NCI-H128 (cell line): ENCODE measurements around the gene TULP1.

Source experiments
- DNase-seq: peaks from one replicate; lab custom pipeline; 2025; ENCODE audit not compliant: unreplicated experiment; lab: John Stamatoyannopoulos, UW

TULP1 gene

DNA sequence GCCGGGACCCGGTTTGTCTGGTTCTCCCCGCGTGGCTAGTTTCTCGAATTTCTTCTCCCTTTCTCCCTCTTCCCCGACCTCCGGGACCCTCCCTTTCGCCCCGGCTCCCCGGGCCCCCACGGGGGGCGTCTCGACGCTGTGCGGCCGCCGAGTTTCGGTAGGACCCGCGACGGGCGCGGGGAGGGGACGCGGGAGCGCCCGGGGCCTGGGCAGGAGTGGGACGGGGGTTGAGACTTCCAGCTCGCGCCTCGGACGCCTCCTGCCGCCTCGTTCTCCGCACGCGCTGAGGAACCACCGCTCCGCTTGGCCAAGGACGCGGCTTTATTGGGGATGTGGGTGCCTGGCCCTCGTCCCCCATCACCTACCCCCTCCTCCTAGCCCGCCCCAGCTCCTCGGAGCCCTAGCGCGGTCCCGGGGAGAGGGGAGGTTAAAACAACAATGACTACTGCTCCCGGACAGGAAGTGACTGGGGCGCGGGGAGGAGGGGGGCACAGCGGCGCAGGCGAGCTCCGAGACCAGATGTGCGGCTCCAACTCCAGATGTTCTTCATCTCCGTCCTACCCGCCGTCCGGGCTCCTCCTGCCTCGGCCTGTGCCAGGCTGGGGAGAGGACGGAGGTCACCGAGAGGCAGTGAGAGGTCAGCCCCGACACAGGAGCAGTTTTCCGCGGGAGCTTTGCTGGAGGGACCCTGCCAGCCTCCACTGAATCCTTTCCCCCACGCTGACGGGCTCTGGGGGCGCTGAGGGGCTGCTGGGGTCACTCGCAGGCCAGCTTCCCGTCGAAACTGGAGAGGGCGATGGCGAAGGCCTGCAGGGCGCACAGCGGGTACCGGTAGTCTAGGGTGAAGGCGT lies 14.9 kb downstream of the TULP1 start:
- DNase-seq = no peak

DNA sequence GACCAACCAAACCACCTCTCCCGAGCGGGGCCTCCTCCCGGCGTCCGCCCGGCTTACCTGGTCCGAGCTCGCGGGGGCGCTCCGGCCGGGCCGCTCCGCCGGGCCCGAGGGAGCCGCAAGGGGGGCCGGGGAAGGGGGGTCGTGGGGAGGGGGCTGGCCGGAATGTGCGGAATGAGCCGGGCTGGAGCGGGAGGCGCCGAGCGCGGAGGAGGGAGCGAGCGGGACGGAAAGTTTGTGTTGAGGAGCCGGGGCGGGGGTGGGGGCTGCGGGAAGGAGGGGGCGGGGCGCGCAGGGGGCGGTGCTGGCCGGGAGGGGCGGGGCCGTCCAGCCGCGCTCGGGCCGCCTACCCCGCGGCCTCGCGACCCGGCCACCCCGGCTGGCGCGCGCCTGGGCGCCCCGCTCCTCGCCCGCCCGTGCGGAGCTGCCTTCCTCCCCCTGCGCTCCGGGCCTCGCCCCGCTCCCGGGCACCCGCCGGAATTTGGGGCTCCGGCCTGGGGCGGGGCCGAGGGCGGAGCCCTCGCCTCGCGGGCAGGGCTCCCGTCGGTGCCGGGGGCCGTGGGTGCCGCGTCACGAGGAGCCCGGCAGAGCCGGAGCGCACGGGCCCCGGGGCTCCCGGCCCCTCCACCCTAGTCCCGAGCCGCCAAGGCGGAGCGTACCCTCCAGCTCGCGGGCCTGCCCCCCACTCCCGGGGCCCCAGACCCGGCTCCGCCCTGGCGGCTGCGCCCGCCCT lies 15.7 kb downstream of the TULP1 start, which contains the start of gene TEAD3:
Gene TEAD3, minus strand, starts transcription at position 239 of the 730 bp plus-strand sequence.
- no peak for DNase-seq

DNA sequence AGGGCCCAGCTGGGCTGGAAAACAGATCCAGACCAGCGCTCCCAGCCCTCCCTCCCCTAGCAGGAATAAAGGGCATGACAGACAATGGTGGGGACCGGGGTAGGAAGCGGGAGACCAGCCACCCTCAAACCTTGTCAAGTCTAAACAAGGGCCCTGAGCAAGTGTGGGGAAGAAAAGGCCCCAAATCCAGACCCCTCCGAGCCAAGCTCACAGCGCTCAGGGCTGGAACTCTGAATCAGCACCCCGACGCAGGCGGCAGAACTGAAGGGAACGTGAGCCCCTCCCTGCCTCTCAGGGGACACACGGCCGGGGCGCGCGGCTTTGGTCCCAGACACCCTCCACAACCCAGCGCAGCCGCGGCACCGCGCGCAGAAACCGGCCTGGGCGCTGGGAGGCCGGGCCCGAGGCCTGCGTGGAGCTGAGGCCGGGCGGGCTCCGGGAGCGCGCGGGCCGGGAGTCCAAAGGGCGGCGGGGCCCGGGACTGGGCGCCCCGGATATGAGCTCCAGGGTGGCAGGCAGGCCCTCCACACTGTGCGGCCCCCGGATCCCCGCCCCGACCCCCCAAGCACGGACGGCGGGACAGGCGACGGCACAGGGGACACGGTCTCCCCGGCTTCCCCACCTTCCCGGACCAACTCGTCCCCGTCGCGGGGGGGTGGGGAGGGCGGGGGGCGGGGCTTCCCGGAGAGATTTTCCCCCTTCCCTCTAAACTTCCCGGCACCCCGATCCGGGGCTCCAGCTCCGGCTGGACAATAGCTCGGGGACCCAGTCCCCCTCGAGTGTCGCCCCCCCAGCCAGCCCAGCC lies 16.5 kb downstream of the TULP1 start:
- DNase-seq = no peak

DNA sequence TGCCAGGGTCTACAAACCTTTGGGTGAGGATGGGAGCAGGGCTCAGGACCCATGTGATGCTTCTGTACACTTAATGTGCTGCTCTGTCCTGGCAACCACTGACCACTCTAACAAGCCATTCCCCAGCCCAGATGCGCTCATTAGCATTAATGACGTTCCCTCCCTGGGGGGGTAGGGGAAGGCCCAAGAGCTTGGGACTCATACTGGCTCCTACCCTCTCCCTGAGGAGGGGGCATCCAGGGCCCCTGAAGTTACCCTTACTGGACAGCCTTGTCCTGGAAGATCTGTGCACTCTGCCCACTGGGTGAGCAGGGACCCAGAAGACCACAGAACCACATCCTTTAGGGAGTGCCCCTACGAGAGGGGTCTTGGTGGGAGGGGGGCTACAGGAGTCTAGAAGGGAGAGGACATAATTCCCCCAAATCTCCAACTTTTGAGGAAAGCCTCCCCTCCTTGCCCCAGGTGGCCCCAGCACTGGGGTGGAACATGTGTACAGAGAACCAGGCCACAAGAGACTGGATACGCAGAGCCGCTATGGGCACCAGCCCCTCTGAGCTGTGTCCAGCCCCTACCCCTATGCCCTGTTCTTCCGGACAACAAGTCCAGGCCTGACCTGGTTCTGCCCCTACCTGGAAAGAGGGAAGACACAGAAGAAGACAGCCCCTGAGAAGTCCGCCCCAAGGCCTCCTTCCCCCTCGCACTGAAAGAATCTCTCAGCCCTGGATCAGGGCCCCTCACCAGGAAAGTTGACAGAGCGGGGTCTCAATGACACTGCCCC lies 17.2 kb downstream of the TULP1 start:
- no peak for DNase-seq

DNA sequence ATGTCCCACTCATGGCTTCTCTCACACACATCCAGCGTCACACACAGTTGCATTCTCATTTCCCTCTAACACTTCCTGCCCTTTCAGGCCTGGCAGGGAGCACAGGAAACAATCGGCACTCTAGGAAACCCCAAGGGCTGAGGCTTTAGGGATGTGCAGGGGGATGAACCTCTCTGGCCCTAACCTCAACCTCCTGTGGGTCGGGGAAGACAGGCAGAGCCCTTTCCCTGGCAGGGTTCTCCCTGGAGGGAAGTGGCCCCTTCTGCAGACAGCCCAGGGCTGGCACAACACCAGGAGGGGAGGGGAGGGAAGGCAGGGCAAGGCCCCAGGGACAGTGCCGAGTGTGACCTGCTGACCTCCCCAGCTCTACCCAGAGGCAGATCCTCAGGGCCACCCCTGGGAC lies 18.5 kb downstream of the TULP1 start:
- no peak for DNase-seq

DNA sequence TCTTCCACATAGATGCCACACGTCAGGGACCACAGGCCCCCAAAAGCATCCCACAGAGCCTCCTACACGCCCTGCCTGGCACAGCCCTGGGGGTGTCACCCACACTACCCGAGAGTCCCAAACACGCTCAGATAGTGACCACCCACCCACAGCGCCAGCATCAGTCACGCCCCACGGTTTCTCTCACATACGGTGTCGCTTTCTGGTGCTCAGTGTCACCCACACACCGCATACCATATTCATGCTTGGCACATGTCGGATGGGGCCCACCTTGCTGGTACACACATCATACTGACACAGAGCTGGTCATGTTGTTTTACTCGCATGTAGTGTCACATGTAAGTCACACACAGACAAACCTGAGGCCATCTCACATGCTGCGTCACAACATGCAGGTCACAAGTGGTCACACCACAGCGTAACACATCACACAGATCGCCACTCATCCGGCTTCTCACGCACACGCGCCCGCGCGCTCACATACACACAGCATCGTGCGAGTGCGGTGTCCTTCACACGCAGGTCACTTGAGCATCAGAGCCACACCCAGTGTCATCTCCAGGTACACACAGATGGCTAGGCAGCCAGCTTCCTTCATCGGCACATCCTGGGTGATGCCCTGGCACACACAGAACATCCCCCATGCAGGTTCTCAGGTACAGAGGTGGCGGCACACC lies 19.3 kb downstream of the TULP1 start:
- DNase-seq = no peak

DNA sequence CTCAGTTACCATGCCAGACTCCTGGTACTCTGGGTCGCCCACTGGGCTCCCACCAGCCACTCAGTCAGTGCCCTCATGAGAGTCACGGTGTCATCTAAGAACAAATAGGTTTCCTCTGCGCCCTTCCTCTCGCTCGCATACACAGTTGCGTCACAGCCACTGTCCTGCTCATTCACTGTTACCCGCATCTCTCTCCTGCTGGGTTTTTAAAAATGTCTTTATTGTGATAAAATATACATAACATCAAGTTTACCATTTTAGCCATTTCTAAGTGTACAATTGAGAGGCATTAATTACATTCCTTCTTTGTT lies 19.8 kb downstream of the TULP1 start:
- DNase-seq = no peak

DNA sequence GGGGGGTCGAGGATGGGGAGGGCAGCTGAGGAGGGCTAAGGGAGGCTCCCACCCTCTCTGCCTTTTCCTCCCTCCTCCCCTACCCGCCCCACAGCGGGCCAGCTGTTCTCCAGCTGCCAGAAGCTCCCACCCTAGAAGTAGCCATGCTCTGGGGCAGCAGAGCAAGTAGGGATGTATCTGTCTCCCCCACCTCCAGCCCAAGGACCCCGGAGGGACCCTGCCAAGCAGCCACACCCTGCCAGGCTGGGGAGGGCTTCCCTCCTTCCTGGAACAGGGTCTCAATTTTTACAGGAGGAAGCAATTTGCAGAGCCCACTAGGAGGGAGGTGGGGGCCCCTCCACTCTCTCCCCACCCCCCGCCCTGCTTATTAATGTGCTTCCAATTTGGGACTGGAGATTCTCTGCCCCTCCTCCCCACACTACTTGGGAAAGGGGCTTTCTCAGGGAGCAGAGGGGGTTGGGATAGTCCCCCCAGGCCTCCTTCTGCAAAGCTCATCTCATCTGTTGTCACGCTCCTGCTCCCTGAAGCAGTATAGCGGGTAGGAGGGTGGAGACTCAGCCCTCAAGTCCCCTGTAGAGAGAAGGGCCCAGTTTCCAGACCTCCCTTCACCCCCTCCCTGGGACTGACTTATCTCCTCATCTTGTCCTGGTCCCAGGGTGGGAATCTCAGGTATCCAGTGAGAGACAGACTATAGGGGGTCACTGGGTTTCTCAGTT lies 20.3 kb downstream of the TULP1 start:
- no peak for DNase-seq

DNA sequence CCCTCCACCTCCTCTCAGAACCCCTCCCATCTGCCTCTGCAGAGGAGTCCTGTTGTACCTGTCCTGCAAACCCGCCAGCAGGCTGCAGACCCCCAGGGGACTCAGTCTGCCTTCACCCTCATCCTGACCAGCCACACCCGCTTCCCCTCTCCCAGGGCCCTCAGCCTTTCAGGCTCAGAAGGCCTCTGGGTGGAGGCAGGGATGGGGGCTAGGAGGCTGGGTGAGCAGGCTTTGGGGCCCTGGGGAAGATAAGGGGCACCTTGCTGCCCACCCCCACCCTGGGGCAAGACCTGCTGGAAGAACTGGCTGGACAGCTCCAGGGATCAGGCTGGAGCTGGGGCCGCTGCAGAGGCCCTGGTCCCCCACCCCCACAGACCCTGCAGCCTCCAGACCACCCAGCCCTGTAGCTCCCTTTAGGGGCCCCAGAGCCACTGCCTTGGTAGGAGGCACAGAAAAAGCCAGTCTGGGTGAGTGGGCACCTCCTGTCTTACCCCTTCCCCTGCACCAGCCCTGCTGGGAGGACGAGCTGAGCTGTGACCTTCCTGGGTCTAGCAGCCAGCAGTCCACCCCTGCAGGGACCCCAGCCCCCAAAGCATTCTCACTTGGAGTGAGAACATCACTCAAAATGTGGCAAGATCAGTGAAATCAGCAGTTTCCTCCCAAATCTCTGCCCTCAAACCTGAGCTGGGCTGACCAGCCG lies 21.0 kb downstream of the TULP1 start:
- DNase-seq = no peak

DNA sequence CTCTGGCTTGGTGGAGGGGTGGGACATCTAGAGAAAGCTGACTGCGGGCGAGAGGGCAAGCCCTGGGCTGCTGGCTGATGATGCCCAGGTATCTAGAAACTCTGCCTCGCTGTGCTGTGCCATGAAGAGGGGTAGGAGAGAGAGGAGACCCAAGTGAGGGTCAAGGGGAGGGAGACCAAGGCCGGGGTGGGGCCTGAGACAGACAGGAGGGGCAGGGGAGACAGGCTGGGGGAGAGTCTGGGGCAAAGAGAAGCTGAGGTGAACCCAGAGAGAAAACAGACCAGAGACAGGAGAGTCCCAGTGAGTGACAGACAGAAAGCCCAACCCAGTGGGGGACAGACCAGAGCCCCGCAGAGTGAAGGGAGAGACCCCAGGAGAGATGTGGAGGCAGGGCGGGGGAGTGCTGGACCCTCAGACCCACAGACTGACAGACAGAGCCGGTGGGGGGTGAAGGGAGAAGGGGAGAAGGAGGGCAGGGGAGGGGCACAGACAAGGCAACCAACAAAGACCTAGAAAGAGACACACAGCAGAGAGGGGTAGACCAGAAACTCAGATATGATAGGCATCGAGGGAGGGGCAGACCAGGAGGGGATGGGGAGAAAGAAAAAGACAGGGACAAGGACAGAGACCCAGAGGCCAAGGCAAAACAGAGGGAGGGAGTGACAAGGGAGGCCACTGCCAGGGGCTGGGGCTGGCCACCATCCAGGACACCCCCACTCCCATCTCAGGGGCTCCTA lies 21.7 kb downstream of the TULP1 start:
- DNase-seq = no peak

DNA sequence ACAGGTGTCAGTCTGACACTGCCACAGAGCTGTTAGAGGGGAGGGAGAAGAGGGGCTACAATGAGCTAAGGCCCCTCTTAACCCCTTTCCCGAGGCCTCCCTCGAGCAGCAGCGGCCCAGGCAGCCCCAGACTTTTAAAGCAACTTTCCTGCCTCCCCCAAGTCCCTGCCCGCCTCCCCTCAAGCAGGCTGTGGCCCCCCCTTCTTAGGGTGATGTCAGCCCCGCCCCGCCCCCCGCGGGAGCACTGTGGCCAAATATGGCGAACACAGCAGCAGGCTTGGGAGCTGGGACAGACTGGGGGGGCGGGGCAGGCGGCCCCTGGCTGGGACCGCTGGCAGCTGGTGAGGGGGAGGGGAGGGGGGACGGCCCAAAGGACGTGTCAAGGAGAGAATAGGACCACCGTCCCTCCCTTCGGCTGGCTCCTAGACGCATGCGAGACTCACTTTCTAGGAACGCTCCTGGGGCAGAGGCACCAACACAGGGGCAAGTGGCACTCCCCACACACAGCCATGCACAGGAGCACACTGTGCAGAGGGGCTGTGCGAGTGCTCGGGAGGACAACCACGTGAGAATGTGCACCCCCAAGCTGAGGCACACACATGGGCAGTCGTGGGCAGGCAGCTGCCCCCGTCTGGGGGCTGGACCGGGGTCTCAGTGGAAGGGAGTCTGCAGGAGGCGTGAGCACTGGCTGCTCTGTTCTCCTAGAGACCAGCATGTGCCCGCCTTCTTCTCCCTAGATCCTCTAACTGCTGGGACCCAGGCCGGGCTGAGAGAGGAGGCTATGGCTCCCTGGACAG lies 22.5 kb downstream of the TULP1 start:
- no peak for DNase-seq

DNA sequence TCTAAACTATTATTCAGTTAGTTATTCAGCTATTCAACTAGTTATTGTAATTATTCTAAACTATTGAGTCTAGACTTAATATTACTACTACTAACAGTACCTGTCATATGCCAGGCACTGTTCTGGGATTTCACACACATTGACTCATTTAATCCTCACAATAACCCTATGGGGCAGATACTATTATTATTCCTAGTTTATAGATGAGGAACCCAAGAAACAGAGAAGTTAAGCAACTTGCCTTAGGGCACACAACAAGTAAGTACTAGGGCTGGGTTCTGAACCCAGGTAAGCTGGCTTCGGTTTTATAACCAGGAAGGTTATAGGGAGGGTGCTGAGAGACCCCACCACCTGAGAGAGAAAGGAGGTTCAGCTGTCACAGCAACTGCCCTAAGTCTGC lies 23.6 kb downstream of the TULP1 start:
- DNase-seq = no peak

DNA sequence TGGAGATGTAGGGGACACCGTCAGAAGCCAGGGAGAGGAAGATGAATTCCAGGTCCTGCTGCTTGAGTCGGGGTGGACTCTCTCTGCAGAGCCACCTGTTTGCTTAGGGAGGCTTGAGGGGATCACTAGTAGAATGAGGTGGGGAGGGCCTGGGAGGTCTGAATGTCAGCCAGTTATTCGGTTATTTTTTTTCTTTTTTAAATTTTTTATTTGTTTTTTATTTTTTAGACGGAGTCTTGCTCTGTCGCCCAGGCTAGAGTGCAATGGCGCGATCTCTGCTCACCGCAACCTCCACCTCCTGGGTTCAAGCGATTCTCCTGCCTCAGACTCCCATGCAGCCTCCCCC lies 24.2 kb downstream of the TULP1 start:
- no peak for DNase-seq

DNA sequence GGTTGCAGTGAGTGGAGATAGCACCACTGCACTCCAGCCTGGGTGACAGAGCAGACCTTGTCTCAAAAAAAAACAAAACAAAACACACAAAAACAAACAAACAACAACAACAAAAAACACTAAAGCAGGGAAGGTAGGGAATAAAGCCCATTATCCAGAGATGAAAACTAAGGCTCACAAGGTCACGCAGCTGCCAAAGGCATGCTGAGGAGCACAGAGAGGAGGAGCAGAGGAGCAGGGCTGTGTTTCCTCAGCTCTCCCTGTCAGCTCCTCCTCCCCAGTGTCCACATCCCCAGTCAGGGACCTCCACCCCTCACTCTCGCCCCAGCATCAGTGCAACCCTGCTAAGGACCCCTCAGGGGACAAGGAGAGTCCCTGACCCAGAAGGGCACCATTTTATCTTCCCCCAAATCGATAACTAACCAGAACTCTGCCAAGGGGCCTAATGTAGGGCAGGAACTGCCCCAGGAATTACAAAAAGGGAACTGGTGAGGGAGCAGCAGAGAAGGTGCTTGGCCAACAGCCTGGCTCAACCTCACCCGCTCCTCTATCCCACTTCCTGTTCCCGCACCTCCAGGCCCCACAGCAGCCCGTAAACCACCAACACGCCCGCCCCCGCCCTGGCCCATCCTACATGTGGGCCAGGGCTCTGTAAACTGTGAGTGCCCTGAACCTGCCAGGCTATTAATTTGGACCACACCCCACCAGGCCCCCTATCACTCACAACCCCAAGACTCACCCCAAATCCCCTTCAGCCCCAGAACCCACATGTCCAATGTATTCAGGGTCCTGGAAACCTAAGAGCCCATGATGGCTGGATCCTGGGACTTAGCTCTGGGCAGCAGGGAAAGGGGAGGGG lies 24.8 kb downstream of the TULP1 start:
- DNase-seq = no peak

DNA sequence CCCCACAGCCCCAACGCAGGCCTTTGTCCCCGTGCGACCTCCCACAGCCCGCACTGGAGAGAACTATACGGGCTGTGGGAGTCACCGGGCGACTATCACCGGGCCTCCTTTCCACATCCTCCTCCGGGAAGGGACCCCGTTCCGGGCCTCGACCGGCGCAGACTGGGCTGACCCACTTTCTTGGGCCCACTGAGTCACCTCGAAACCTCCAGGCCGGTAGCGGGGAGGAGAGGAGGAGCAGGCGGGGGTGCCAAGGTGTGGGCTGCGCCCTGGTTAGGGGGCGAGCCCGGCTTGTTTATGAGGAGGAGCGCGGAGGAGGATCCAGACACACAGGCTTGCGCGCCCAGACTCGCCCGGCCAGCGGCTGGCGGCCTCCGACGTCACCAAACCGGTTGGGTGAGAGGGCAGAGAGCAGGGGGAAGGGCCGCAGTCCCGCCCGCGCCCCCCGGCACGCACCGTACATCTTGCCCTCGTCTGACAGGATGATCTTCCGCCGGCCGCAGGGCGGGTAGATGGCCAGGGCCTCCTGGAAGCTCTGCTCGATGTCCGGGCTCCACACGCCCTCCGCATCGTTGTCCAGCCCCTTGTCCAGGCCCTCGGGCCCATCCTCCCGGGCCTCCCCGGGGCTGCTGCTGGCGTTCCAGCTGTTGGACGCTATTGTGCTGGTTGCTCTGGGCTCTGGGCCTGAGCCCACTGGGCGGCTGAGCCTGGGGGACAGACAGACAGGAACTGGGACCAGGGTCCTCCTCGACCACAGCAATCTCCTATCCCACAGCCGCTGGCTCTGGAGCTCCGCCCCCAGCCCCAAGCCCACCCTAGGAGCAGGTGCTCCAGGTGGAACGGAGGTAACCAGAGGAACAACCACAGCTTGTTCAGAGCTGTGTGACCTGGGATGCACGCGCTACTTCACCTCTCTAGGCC lies 26.4 kb downstream of the TULP1 start:
- DNase-seq = no peak

DNA sequence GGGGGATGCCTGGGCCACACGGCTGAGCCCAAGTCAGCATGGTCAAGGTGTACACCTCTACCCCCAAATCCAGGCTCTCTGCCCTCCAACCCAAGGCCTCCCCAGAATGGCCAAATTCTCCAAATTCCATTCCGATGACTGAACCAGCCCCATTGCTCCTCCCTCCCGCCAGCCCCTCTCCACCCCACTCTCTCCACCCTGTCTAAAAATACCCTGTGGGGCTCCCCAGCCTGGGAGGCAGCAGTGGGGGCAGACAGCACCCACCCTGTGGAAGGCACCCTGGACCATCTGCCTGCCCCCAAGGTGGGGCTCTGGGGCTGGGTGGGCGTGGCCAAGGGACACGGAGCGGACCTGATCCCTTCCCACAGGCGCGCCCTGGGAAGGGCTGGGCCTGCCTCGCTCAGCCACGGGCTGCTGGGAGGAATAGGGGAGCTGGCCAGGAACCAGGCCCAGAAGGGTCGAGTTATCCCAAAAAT lies 27.3 kb downstream of the TULP1 start:
- DNase-seq = no peak
